Neural progenitor cell (in vitro differentiated cells): Measurements from ENCODE around the gene ARVCF. TPM values are rescaled to one million over a fixed set of nuclear protein-coding genes. Genes with fewer than 3 reads are reported as not detected.

Experiments used
- DNase-seq: peaks from one replicate; pipeline ENCODE4 v3.0.0-alpha.2; 2016; ENCODE audit warnings: low spot score
- H2AFZ ChIP-seq: fragments of 200-600 bp; sonication (generic); replicated peaks from 2 replicates; pipeline ENCODE4 v1.6.1; 2016; ENCODE audit warnings: antibody characterized with exemption
- H3F3A ChIP-seq: fragments of 200-600 bp; sonication (generic); 2 replicates; pipeline ENCODE4 v1.6.1; 2016; ENCODE audit warnings: antibody characterized with exemption, low read depth
- H3K27ac ChIP-seq: fragments of 200-600 bp; sonication (generic); 2 replicates; pipeline ENCODE4 v1.5.1; 2016; ENCODE audit warnings: mild to moderate bottlenecking
- H3K27me3 ChIP-seq: fragments of 200-600 bp; sonication (generic); 2 replicates; pipeline ENCODE4 v1.6.1; 2016; ENCODE audit warnings: mild to moderate bottlenecking, moderate library complexity
- H3K36me3 ChIP-seq: fragments of 200-600 bp; sonication (generic); 2 replicates; pipeline ENCODE4 v1.5.1; 2016
- H3K4me1 ChIP-seq: fragments of 200-600 bp; sonication (generic); 2 replicates; pipeline ENCODE4 v1.6.1; 2016; ENCODE audit warnings: mixed run types
- H3K4me2 ChIP-seq: fragments of 200-600 bp; sonication (generic); 2 replicates; pipeline ENCODE4 v1.6.1; 2016
- H3K4me3 ChIP-seq: fragments of 200-600 bp; sonication (generic); 2 replicates; pipeline ENCODE4 v1.5.1; 2016
- H3K79me2 ChIP-seq: fragments of 200-600 bp; sonication (generic); 2 replicates; pipeline ENCODE4 v1.6.1; 2016; ENCODE audit warnings: low read depth
- H3K9ac ChIP-seq: fragments of 200-600 bp; sonication (generic); 2 replicates; pipeline ENCODE4 v1.6.1; 2016
- H3K9me3 ChIP-seq: fragments of 200-600 bp; sonication (generic); 2 replicates; pipeline ENCODE4 v1.5.1; 2016; ENCODE audit warnings: low read depth
- H4K20me1 ChIP-seq: fragments of 200-600 bp; sonication (generic); 2 replicates; pipeline ENCODE4 v1.6.1; 2016; ENCODE audit warnings: low read depth
- H3K27ac Mint-ChIP-seq: 3 replicates; pipeline ENCODE4 v1.8.0; 2021; ENCODE audit warnings: mixed read lengths
- H3K27me3 Mint-ChIP-seq: 2 replicates; pipeline ENCODE4 v1.8.0; 2022; ENCODE audit warnings: low read depth, mild to moderate bottlenecking, inconsistent platforms, moderate library complexity, mixed read lengths; ENCODE audit not compliant: insufficient read depth
- H3K36me3 Mint-ChIP-seq: 3 replicates; pipeline ENCODE4 v1.8.0; 2021; ENCODE audit warnings: mixed read lengths
- H3K4me1 Mint-ChIP-seq: 3 replicates; pipeline ENCODE4 v1.8.0; 2021; ENCODE audit warnings: mixed read lengths
- H3K4me3 Mint-ChIP-seq: 3 replicates; pipeline ENCODE4 v1.8.0; 2021; ENCODE audit warnings: mild to moderate bottlenecking, moderate library complexity, mixed read lengths
- H3K9me3 Mint-ChIP-seq: 3 replicates; pipeline ENCODE4 v1.8.0; 2020; ENCODE audit warnings: mixed read lengths
- CTCF ChIP-seq: fragments of 200-600 bp; sonication (generic); IDR thresholded peaks from 2 replicates; pipeline ENCODE4 v1.5.1; 2017; ENCODE audit warnings: antibody characterized with exemption, mild to moderate bottlenecking
- EZH2 ChIP-seq: fragments of 200-600 bp; sonication (generic); IDR thresholded peaks from 2 replicates; pipeline ENCODE4 v1.6.1; 2017; ENCODE audit warnings: antibody characterized with exemption, mild to moderate bottlenecking, moderate library complexity
- EZH2phosphoT487 ChIP-seq: fragments of 200-600 bp; sonication (generic); IDR thresholded peaks from 2 replicates; pipeline ENCODE4 v1.6.1; 2017; ENCODE audit warnings: antibody characterized with exemption
- total RNA-seq: library from RNA; depleted of rRNA; stranded (reverse); fragments of >200 nt; gene quantifications from 2 replicates; pipeline ENCODE4 v1.2.3, GENCODE V29; 2015; ENCODE audit warnings: low replicate concordance

Gene ARVCF
- total RNA-seq, 1 donor from 2014 or later: 35.4 TPM

- Mint-ChIP-seq H3K27me3 (peaks cover 28% of the 10 kb centered on the region), H3K4me3 (peak overlapping the region; percentile 90), H3K36me3 (no peaks in the 10 kb centered on the region), H3K9me3 (no peaks in the 10 kb centered on the region), H3K4me1 (peaks cover 22% of the 10 kb centered on the region), H3K27ac (no peak overlapping the region)
- Histone ChIP-seq H2AFZ (no peak overlapping the region), H3K4me2 (peak overlapping the region; percentile 79), H3K79me2 (no peaks in the 10 kb centered on the region), H3K4me1 (peaks cover 11% of the 10 kb centered on the region), H3F3A (peaks cover 8% of the 10 kb centered on the region), H3K9me3 (no peaks in the 10 kb centered on the region), H3K36me3 (no peaks in the 10 kb centered on the region), H3K27me3 (peaks cover 81% of the 10 kb centered on the region), H3K4me3 (no peak overlapping the region), H4K20me1 (peaks cover 31% of the 10 kb centered on the region), H3K9ac (no peak overlapping the region), H3K27ac (no peak overlapping the region)
- DNase-seq: no peak
- no peak for TF ChIP-seq EZH2phosphoT487
- no peak for TF ChIP-seq CTCF
Observed at GRCh38 chr22:20017622-20017958, 967 bp upstream of the ARVCF start.

- H3K27me3 ChIP-seq: peaks cover 69% of the 10 kb centered on the region
- H3K36me3 ChIP-seq: no peaks in the 10 kb centered on the region
- Mint-ChIP-seq H3K4me1 (peaks cover 14% of the 10 kb centered on the region), H3K27me3 (peaks cover 26% of the 10 kb centered on the region), H3K9me3 (no peaks in the 10 kb centered on the region), H3K4me3 (no peak overlapping the region), H3K36me3 (no peaks in the 10 kb centered on the region), H3K27ac (no peak overlapping the region)
- H3F3A ChIP-seq: peaks cover 8% of the 10 kb centered on the region
- H3K79me2 ChIP-seq: no peaks in the 10 kb centered on the region
- peak overlapping the region; percentile 76 for H2AFZ ChIP-seq
- peak overlapping the region; percentile 79 for H3K4me2 ChIP-seq
- peak overlapping the region; percentile 55 for H3K4me3 ChIP-seq
- H3K9me3 ChIP-seq: no peaks in the 10 kb centered on the region
- no peak overlapping the region for H3K9ac ChIP-seq
- no peak for TF ChIP-seq CTCF
- peak; percentile 86 for TF ChIP-seq EZH2
- TF ChIP-seq EZH2phosphoT487: peak; percentile 84
- DNase-seq: peak; percentile 68
- peaks cover 20% of the 10 kb centered on the region for H4K20me1 ChIP-seq
- no peak overlapping the region for H3K27ac ChIP-seq
- peaks cover 5% of the 10 kb centered on the region for H3K4me1 ChIP-seq
Observed at GRCh38 chr22:20015971-20016733, 471 bp downstream of the ARVCF start.

GRCh38 chr22:20015187-20015625 lies 1.4 kb downstream of the ARVCF start:
- no peak overlapping the region for H3K4me2 ChIP-seq
- Mint-ChIP-seq H3K9me3 (no peaks in the 10 kb centered on the region), H3K27me3 (peaks cover 26% of the 10 kb centered on the region), H3K4me1 (peaks cover 12% of the 10 kb centered on the region), H3K4me3 (peak overlapping the region; percentile 81), H3K36me3 (no peaks in the 10 kb centered on the region), H3K27ac (no peak overlapping the region)
- no peak overlapping the region for H2AFZ ChIP-seq
- peaks cover 5% of the 10 kb centered on the region for H3K4me1 ChIP-seq
- no peaks in the 10 kb centered on the region for H3K36me3 ChIP-seq
- peaks cover 64% of the 10 kb centered on the region for H3K27me3 ChIP-seq
- no peak overlapping the region for H3K27ac ChIP-seq
- no peak overlapping the region for H3K9ac ChIP-seq
- no peaks in the 10 kb centered on the region for H3K79me2 ChIP-seq
- no peak for DNase-seq
- H3K9me3 ChIP-seq: no peaks in the 10 kb centered on the region
- peaks cover 20% of the 10 kb centered on the region for H4K20me1 ChIP-seq
- TF ChIP-seq CTCF: no peak
- TF ChIP-seq EZH2phosphoT487: no peak
- no peak for TF ChIP-seq EZH2
- no peak overlapping the region for H3K4me3 ChIP-seq
- H3F3A ChIP-seq: peaks cover 8% of the 10 kb centered on the region
